Measurements from ENCODE around the gene PTPN3.

GRCh38 chr9:109371374-109371773, 126.7 kb downstream of the PTPN3 start:
- TF ChIP-seq, protein P1, sequence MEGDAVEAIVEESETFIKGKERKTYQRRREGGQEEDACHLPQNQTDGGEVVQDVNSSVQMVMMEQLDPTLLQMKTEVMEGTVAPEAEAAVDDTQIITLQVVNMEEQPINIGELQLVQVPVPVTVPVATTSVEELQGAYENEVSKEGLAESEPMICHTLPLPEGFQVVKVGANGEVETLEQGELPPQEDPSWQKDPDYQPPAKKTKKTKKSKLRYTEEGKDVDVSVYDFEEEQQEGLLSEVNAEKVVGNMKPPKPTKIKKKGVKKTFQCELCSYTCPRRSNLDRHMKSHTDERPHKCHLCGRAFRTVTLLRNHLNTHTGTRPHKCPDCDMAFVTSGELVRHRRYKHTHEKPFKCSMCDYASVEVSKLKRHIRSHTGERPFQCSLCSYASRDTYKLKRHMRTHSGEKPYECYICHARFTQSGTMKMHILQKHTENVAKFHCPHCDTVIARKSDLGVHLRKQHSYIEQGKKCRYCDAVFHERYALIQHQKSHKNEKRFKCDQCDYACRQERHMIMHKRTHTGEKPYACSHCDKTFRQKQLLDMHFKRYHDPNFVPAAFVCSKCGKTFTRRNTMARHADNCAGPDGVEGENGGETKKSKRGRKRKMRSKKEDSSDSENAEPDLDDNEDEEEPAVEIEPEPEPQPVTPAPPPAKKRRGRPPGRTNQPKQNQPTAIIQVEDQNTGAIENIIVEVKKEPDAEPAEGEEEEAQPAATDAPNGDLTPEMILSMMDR (IDR thresholded peaks at IDR 0.05), result no peak
- TF ChIP-seq EZH2 (IDR thresholded peaks at IDR 0.05) (no peak), EZH2phosphoT487 (IDR thresholded peaks at IDR 0.05) (no peak)
